Epithelial cell of prostate (primary cell): ENCODE measurements around the gene MCC.

Source experiments
- DNase-seq: peaks from one replicate; pipeline ENCODE4 v3.0.0-alpha.2; 2011; ENCODE audit warnings: low read depth, low spot score
- H3K27ac ChIP-seq: fragments of 450-650 bp; 2 replicates; pipeline ENCODE4 v1.5.1; 2017; ENCODE audit warnings: mild to moderate bottlenecking

Gene MCC

DNA sequence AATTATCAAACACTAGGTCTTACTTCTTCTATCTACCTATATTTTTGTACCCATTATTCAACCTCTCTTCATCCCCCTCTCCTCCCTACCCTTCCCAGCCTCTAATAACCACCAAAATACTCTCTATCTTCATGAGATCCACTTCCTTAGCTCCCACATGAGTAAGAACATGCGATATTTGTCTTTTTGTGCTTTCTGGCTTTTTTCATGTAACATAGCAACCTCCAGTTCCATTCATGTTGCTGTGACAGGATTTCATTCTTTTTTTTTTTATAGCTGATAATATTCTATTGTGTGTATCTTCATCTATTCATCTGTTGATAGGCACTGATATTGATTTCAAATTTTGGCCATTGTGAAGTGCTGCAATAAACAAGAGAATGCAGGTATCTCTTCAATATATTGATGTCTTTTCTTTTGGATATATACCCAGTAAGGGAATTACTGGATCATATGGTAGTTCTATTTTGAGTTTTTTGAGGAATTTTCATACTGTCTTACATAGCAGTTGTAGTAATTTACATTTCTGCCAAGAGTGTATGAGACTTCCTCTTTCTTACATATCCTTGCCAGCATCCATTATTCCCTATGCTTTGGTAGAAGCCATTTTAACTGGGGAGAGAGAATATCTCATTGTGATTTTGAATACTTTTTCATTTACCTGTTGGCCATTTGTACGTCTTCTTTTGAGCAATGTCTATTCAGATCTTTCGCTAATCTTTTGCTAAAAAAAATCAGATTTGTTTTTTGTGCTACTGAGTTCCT, 354.9 kb downstream of the MCC start:
- no peak overlapping the region for H3K27ac ChIP-seq
- no peak for DNase-seq

DNA sequence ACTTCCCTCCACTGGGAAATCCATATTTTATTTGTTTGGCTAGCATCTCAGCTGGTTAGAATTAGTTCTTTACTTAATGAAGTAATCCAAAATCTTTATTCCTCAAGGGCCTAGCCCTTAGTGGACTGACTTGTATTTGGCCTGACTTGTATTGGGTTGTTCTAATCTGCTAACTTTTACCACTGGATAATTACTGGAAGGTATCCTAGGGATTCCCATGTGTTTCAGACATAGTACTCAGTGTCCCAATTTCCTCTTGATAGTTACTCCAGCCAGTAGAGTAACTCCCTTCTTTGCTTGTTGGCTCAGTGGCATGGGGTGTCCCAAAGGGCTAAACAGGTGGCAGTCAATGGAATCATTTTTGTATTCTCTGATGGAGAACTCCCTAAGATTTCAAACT, 355.7 kb downstream of the MCC start:
- no peak overlapping the region for H3K27ac ChIP-seq
- DNase-seq, result no peak

DNA sequence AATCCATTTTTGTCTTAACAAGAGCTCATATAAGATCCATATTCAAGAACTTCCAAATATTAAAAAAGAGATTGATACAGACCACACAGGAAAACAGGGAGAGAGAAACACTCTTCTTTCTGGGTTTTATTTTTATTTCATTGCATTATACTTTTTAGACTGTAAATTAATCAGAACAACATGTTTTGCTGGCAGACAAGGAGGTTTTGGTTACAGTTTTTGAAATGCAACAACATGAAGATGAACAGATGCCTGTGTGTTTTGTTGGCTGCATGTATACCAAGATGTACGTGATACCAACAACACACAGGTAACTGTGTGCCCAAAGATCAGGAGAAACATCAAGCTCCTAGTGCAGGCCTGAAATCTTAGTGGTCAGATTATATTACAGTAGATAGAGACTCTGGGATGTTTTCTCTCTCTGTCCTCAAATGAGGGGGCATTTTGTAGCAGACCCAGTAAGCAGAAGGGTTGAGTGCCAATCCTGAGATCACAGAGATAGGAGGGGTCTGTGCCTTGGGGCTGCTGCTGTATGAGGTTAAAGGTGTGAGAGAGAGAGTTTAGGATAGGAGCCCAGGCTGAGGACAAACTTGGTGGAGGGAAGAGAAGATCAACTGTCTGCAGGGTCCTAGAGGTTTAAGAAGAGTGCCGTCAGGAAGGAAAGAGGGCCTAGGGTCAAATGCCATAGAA, 359.5 kb downstream of the MCC start:
- no peak overlapping the region for H3K27ac ChIP-seq
- DNase-seq, result no peak

DNA sequence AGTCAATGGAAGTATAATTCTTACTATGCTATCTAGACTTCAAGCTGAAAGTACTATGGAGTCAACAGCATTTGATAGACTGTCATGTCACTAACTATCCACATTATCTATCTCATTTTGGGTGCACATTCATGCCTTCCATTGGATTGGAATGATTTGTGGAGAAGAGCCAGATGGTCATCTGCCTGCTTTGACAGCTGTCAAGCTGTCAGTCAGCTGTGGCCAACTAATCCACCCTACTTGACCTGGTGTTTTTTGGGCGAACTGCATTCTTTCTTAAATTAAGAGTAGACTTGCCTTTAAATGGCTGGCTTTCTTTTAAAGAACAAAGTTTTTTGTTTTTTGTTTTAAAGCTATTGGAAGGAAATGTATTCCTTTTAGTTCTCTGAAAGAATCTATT, 360.2 kb downstream of the MCC start:
- no peak for DNase-seq
- no peak overlapping the region for H3K27ac ChIP-seq

DNA sequence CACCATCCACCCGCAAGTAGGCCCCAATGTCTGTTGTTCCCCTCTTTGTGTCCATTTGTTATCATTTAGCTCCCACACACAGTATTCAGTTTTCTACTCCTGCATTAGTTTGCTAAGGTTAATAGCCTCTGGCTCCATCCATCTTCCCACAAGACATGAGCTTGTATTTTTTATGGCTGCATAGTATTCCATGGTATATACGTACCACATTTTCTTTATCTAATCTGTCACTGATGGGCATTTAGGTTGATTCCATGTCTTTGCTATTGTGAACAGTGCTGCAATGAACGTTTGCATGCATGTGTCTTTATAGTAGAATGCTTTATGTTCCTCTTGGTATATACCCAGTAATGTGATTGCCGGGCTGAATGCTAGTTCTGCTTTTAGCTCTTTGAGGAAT, 361.2 kb downstream of the MCC start:
- no peak for DNase-seq
- H3K27ac ChIP-seq, result no peak overlapping the region

DNA sequence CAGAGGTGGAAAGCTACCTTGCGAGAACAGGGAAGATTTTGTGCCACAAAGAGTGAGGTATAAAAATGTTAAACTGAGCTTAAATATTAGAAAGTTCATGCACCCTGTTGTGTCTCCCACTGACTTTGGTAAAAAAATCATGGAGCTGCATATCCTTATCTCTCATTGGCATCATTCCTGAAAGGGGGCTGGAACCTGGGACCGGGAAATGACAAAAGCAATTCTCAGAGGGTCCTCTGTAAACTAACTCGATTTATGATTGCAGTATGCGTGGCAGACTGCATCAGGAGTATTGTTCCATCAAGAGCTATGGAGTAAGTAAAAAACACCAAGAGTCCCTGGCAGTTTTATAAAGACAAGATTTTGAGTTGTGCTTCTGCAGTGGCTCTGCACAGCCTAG, 362.9 kb downstream of the MCC start:
- no peak for DNase-seq
- H3K27ac ChIP-seq, result no peak overlapping the region

DNA sequence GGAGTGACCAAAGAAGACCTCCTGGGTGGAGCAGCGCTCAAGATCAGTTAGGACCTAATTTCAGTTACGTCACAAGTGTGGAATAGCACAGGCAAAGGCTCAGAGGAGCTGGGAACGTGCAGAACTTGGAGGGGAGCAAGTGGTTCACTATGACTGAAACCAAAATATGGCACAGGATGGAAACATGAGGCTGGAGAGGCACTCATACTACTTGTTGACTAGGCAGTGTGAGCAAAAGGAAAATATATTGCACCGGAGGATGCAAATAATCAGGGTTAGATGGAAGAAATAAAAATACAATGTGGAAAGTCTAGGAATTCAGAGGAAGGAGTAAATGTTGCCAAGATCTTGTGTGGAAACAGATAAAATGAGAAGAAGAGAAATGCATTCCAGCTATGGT, 363.3 kb downstream of the MCC start:
- no peak for DNase-seq
- H3K27ac ChIP-seq, result no peak overlapping the region

DNA sequence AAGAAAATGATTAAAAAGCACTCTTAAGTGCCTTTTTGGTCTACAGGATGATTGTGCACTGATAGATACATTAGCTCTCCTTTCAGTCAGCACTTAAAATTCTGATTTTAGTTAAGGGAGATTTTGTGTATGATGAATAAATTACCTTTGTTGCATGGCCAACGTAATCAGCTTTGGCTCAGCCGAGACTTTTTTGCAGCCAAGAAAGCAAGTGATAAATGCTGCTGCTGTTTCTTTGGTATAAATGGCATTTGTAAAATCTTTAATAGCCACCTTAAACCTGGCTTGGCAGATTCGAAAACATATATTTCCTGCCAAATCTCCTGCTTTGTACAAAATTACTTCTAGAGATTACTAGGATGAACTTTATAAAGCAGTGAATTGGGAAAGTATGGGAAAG, 364.0 kb downstream of the MCC start:
- no peak for DNase-seq
- no peak overlapping the region for H3K27ac ChIP-seq

DNA sequence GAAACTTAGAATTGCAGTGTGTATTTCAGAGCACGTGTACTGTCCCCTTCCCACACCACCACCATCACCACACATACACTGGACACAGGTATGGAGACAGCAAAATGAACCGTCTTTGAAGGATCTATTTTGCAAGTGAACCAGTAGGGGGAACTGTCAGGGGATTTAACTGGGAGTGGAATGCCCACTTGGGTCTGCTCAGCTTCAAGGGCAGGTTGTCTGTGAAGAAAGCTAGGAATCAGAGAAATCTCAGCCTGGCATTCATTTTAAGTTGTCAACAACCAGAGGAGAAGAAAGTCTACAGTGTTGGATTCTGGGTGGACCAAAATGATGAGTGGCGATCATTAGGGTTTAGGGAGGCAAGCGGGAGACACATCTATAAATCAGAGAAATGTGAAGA, 364.6 kb downstream of the MCC start:
- DNase-seq, result no peak
- no peak overlapping the region for H3K27ac ChIP-seq

DNA sequence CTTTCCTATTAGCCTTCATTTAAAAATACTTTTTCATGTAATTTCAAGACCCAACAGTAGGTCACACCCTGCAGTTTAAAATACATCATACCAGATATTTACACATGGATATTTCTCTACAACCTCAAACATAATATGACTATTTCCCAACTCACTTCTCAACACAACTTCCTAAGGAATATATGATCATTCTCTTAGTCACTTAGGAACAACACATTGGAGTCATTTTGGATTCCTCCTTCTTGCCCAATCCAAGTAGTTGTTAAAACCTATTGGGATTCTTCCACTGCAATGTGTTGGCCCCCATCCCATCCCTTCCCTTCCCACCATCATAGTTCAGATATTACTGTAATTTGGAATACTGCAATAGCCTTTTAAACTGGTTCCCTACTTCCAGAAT, 366.2 kb downstream of the MCC start:
- peak; percentile 8 for DNase-seq

DNA sequence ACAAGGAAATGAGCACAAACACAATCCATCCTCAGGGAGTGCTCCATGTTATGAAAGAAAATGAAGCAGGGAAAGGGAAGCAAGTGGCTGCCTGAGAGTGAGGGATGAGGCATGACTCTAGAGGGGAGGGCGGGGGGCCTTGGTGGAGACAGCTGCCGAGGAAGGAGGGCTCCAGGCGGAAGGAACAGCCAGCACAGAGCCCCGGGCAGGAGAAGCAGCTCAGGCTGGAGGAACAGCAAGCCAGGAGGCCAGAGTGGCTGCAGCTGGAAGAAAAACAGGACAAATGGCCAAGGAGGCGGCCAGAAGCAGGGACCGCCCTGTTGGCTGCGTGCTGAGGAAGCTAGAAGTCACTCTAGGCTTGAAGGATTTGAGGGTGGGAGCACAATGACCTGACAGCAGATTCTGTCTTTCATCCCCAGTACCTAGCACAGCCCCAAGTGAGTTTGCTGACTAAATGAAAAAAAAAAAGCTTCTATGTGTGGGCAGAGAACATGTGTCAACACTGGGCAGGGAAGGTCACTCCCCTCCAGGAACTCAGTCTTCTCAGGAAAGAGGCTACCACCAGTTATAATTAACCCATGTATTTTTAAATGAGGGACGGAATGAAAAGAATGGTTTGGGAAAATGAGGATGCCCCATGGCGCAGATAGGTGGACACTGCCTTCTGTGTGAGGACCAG, 368.9 kb downstream of the MCC start:
- no peak overlapping the region for H3K27ac ChIP-seq
- DNase-seq, result no peak

More for the DNA sequence above, 366.2 kb downstream of the MCC start:
- peak overlapping the region; percentile 83 for H3K27ac ChIP-seq

DNA sequence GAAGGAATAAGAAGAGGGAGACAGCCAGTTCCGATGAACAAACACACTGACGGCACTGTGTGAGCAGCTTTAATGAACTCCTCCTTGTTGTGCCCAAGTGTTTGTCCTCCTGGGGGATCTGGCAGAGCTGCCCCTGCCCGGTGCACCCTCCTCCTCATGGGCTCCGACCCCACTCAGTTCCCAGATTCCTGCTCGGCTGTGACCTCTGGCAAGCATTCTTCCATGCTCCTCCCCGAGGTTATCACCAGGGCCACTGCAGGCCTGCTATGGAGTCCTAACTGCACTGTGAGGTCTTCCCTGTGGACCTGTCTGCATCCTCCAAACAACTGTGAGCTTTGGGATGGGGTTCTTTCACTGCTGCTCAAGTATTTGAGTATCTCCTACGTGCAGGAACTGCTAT, 369.5 kb downstream of the MCC start:
- DNase-seq, result no peak
- H3K27ac ChIP-seq, result no peak overlapping the region

DNA sequence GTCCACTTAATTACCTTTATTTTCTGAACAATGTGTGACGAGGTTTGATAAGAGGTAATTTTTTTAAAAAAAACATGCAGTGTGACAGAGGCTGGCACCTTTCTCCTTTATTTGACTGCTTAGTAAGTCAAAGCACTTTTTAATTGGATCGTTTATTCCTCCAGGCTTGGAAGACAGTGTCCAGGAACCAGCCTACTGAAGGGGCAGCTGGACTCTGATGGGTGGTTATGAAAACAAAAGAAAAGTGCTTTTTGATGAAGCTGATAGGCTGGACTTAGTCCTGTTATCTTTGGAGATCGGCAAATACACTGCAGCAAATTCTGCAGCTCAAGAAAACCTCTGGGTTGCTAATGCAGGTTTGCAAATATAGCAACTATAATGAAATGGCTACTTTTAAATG, 370.0 kb downstream of the MCC start:
- DNase-seq, result no peak

DNA sequence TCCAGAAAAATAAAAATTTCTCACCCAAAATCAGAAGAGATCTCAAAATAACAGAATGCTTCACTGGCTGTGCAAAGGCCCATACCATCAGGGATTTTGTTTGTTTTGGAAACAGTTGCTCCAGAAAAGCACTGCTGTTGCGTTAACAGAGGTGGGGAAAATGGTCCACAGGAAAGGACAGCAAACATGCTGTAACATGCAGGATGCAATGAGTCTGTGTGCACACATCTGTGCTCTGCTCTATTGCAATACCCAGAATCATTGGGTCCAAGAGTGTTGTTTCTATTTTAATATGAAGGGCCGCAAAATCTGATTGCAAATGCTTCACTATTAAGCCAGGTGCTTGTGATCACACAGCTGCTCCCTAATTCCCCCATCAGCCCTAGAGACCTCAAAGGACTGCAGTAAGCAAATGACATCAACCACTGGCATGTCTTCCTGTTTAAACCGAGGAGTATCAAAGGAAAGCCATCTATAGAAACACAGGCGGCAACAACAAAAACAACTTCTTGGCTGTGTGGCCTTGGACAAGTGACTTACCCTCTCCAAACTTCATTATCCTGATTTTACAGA, 370.6 kb downstream of the MCC start:
- no peak overlapping the region for H3K27ac ChIP-seq
- DNase-seq, result peak; percentile 10

More for the DNA sequence above, 370.0 kb downstream of the MCC start:
- no peak overlapping the region for H3K27ac ChIP-seq

DNA sequence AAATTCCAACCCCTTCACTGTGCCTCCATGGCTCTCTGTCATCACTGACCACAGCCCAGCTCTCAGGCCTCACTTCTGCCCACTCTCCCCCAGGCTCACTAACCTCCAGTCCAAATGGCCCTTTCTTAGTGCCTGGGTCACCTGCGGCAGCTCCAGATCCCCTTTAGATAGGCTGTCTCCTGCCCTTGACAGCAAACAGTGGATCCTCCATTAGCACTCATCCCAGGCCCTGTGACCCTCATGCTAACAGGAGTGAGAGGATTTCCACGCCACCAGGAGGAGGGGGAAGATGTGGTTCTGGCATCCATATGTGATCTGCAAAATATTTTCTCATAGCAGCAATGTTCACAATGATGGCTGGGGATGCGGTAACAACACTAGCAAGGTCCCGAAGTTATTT, 372.3 kb downstream of the MCC start:
- H3K27ac ChIP-seq, result no peak overlapping the region
- DNase-seq, result no peak

DNA sequence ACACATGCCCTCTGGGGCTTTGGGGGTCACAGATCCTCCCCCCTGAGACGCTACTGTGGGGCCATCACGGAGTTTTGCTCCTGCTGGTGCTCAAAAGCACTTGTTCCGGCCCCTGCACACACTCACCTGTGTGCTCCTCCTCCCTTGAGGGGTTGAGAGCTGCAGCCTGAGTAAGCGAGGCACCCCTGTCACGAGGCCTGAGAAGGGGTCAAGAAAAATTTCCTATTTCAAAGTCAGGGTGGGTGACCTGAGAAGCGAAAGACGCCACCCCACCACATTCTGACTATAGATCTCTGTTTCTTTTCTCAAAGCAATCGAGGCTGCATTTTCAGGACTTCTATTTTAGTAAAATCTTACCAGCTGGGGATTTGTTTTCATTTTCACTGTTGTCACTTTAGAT, 373.2 kb downstream of the MCC start:
- DNase-seq, result no peak
- H3K27ac ChIP-seq, result no peak overlapping the region

DNA sequence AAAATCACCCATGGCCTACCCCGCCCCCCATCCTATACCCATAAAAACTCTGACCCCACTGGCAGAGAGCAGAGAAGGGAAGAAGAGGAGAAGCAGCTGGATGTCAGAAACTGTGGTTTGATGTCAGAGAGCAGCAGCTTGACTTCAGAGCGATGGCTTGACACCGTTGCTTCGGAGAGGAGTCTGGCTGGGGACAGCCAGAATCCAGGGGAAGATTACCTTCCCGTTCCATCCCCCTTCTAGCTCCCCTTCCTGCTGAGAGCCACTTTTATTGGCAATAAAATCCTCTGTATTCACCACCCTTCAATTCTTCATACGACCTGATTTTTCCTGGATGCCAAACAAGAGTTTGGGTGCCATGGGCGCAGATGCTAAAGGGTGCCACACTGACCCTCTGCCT, 373.7 kb downstream of the MCC start:
- H3K27ac ChIP-seq, result no peak overlapping the region
- DNase-seq, result no peak

DNA sequence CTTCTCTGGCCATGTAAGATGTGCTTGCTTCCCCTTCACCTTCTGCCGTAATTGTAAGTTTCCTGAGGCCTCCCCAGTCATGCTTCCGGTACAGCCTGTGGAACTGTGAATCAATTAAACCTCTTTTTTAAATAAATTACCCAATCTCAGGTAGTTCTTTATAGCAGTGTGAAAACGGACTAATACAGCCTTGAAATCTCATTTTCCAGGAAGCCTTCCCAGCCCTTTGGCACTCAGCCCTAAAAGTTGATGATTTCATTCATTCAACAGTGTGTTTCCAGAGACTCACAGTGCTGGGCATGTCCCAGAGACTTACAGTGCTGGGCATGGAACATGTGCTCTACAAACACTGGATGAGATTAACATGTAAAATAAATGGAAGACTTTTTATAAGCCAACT, 375.8 kb downstream of the MCC start:
- no peak for DNase-seq
- H3K27ac ChIP-seq, result peak overlapping the region; percentile 20

DNA sequence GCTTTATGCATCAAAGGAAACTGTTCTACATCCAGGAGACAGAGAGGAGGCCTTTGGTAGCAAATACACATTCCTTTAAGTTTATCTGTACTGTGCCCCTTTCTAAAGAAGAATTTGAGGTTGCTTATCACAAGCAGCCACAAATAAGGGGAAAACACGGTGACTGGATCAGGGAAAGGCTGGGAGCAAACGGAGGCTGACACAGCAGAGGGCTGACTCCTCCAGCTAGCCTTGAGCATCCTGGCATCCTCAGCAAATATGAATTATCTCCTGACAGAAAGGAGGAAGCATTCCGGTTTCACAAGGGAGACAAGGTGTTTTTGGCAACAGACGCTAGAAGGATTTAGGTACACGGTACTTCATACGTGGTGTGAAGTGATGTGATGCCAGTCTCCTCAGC, 378.1 kb downstream of the MCC start:
- DNase-seq, result no peak
- no peak overlapping the region for H3K27ac ChIP-seq

DNA sequence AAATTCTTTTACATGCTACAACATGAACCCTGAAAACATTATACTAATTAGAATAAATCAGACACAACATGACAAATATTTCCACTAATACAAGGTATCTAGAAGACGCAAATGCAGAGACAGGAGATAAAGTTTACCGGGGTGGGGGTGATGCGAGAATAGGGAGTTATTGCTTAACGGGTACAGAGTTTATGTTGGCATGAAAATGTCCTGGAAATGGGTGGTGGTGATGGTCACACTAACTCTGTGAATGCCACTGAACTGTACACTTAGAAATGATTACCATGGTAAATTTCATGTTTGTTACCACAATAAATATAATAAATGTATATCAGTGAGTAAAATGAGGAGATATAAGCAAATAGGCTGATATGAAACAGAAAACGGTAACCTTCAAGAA, 378.9 kb downstream of the MCC start:
- no peak overlapping the region for H3K27ac ChIP-seq
- no peak for DNase-seq

DNA sequence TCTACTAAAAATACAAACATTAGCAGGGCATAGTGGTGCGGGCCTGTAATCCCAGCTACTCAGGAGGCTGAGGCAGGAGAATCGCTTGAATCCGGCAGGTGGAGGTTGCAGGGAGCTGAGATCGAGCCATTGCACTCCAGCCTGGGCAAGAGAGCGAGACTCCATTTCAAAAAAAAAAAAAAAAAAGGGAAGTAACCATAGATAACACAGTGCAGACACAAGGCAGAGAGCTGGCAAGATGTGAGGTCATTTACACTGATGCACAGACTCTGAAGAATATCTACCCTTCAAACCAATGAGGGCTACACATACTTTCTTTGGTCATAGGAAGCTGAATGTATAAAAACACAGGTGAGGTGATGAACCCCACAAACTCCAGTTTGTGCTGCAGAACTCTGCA, 379.8 kb downstream of the MCC start:
- DNase-seq, result no peak
- no peak overlapping the region for H3K27ac ChIP-seq
